ENCODE measurements around the gene PLAC9.
A peak's percentile ranks its signal among the peaks of the same experiment; 100 is the strongest.

PLAC9 gene

GRCh38 chr10:80160361-80161320 is 28.1 kb downstream of the PLAC9 start:
- DNase-seq: no peak

GRCh38 chr10:80161321-80162083 is 29.0 kb downstream of the PLAC9 start:
- no peak for DNase-seq

GRCh38 chr10:80163741-80164341 is 31.3 kb downstream of the PLAC9 start:
- peak; percentile 54 for DNase-seq

- no peak for DNase-seq
Observed at GRCh38 chr10:80164596-80164995, 32.1 kb downstream of the PLAC9 start.

- DNase-seq: peak; percentile 52
Observed at GRCh38 chr10:80165173-80165572, 32.6 kb downstream of the PLAC9 start.

- DNase-seq: no peak
Observed at GRCh38 chr10:80166581-80167470, 34.3 kb downstream of the PLAC9 start.

- no peak for DNase-seq
Observed at GRCh38 chr10:80167471-80168161, 35.1 kb downstream of the PLAC9 start.

- no peak for DNase-seq
Observed at GRCh38 chr10:80168162-80168511, 35.6 kb downstream of the PLAC9 start.

GRCh38 chr10:80168679-80169380 is 36.3 kb downstream of the PLAC9 start:
- DNase-seq: no peak

- DNase-seq: no peak
Observed at GRCh38 chr10:80170026-80170425, 37.5 kb downstream of the PLAC9 start.

GRCh38 chr10:80170641-80171040 is 38.1 kb downstream of the PLAC9 start:
- DNase-seq: no peak

GRCh38 chr10:80171248-80171660 is 38.7 kb downstream of the PLAC9 start:
- DNase-seq: no peak

GRCh38 chr10:80172896-80173295 is 40.4 kb downstream of the PLAC9 start:
- no peak for DNase-seq

- no peak for DNase-seq
Observed at GRCh38 chr10:80173466-80173865, 40.9 kb downstream of the PLAC9 start.

GRCh38 chr10:80174641-80175395 is 42.3 kb downstream of the PLAC9 start:
- DNase-seq: no peak

GRCh38 chr10:80176526-80176925 is 44.0 kb downstream of the PLAC9 start:
- DNase-seq: no peak

- DNase-seq: no peak
Observed at GRCh38 chr10:80177781-80178636, 45.5 kb downstream of the PLAC9 start.

- DNase-seq: no peak
Observed at GRCh38 chr10:80182986-80183385, 50.5 kb downstream of the PLAC9 start.

GRCh38 chr10:80183436-80183835 is 50.9 kb downstream of the PLAC9 start:
- DNase-seq: no peak

Measured in fibroblast of skin of back (primary cell).